Fibroblast of skin of scalp (primary cell): ENCODE measurements around the gene TPP2.
A peak's percentile ranks its signal among the peaks of the same experiment; 100 is the strongest.

Experiments used
- DNase-seq: peaks from one replicate; pipeline ENCODE4 v3.0.0-alpha.2; 2013

The TPP2 gene

DNA sequence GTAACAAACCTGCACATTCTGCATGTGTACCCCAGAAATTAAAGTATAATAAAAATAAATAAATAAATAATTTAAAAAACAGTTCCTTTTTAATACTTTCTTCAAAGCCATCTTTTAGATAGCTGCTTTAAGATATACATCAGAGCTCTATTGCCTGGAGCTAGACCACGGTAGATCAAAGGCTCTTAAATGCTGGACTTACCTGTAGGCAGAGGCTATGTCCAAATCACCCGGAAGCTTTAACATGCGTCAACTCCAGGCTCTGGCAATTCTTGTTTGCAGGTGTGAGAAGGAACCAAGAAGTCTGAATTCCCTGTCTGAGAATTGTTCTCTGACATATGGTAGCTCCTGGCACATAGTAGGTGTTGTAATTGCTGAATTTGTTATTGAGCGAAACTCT lies 99.7 kb downstream of the TPP2 start:
- no peak for DNase-seq

DNA sequence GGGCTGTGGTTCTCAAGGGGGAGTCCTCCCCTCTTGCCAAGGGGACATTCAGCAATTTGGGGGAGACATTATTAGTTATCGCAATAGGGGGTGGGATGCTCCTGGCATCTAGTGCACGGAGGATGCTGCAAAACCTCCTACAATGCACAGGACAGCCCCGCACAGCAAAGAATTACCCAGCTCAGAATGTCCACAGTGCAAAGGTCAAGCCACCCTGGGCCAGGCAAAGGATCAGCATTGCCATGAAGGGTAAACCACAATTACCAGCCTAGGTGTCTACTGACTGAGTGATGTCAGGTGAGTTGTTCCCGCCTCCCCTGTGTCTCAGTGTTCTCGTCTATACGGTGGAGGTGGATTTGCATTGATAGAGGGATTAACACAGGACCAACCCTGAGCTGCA lies 100.5 kb downstream of the TPP2 start:
- no peak for DNase-seq

DNA sequence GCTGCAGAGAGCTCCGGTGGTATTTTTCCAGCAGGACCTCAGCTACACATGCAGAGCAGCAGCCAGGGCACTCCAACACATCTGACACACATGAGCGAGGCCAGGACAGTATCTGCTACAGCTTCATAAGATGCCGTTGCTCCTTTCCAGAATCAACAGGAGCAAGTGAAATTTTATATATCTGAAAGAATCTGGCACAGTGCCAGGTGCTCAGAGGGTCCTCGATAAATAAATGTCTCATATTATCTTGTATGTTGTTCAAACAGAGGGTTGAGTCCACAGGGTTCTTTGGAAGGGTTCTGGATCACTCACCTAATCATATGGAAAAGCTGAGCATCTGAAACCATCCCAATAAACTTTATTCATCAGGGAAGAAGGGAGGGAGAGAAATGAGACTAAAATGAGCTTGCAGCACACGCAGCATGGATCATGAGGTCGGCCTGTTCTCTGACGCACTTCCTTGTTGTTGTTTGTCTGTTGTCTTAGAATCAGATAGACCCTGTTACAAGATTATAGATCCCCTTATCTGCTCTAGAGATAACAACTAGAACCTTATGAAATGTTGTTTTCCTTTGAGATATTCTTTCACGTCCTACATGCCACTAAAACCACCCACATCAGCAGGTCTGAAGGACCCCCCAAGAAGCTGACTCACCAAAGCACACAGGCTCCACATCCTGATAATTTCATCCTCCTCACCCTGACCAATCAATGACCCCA lies 101.3 kb downstream of the TPP2 start:
- DNase-seq, result no peak

DNA sequence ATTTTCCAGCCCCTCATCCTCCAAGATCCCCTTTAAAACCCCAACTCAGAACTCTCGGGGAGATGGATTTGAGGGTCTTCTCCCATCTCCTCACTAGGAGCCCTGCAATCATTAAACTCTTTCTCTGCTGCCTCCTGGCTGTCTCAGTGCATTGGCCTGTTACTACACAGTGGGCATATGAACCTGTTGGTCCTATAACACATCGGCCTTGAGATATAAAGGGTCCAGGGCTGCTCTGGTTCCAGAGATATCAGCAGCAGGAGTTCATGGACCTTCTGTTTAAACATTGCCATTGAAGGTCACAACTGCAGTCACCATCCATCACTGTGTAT lies 101.8 kb downstream of the TPP2 start:
- DNase-seq, result no peak

DNA sequence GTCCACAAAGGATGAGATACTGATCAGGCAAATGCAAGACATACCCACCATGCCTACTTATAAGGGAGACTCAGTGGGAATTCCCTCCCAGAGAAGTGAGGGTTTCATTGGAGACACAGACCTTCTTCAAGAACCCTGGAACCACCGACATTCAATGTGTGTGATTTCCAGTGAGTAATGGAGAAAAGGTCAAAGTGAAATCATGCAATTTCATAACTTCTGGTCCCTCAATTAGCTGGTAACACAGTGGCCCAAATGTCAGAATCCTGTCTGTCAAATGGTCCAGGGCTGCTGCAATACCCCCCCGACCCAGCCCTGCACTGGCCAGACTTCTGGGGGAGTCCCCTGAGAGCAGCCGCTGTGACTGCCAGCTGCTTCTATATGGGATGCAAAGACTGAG lies 102.7 kb downstream of the TPP2 start:
- no peak for DNase-seq

DNA sequence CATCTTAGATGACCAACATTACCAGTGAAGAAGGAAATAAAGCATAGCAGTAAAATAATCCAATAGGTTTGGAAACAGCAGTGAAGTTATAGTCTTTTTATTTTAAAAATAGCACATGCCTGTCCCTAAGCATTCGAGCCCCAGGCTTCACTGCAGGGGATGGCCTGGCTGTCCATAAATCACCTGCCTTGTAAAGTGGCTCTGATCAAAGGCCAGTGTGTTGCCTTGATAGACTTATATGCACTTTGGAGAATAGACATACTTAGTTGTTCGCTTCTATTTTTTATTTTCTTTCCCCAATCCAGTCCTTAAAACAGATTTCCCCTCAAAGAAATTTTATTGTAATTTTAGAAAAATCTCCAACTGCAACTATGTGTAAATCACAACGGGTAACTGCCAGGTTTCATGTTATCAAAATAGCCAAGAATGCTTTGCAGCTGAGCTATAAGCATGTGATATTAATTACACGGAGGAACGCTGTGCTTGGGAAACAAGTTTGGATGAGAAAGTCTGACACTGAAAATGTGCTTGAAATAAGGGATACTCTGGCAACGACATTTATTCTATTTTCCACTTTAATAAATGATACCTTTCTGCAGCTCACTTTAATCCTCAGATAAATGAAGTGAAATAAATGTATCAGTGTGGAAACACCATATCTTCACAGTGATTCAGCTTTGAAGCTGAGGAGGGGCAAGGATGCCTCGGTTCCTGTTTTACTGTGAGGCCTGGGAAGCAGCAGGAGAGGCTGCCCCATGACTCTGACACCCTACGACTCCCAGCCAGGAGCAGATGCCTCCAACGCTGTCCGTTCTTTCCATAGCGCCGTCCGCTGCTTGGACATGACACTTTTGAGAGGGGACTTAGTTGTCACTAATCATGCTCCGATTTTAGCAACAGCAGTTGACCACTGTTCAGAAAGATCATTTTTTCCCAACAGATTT lies 103.6 kb downstream of the TPP2 start:
- no peak for DNase-seq

DNA sequence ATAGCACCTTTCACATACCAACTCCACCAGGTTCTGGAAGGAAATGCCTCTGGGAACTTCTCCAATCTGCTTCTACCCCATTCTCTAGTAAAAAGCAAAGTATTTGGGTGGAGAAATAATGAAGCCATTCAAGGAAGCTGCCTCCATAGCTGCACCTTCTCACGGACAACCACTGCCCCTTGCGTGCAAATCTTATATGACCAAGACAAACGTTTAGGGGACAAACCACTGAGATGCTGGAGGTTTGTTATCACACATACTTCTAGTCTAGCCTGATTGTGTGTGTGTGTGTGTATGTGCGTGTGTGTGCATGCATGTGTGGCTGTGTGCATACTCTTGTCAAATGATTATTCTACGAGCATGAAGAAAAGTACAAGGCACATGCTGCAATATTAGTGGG lies 104.5 kb downstream of the TPP2 start:
- no peak for DNase-seq

DNA sequence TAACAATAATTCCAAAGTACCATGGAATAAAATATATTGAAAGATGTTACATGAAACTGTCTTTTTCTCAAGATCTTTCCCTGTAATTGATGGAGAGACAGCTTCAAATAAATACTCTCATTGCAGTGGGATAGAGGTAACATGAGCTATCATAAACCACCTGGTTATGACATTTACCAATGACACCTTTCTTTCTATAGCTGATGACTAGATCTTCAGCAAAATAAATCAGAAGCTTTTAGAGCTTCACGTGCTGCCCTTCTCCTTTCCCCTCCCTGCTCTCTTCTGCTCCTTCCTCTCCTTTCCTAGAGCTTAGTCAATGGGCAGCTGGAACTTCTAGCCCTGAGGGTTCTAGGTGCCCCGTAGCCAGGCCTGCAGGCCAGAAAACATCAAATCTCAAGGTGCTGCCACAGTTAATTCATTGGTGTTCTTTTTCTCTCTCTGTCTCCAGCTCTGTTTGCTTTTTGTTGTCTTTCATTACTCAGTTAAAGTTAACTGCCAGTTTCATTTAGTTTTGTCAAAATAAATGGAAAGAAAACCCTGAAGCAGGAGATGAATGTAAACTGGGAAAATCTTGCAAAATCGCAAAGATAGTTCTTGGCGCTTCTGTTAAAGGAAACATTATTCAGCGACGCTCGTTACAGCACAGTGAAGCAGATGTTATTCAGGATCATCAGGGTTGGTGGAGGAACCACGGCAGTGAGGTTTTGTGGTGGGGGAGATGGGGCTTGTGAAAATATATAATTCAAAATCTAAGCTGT lies 106.4 kb downstream of the TPP2 start:
- DNase-seq, result no peak

DNA sequence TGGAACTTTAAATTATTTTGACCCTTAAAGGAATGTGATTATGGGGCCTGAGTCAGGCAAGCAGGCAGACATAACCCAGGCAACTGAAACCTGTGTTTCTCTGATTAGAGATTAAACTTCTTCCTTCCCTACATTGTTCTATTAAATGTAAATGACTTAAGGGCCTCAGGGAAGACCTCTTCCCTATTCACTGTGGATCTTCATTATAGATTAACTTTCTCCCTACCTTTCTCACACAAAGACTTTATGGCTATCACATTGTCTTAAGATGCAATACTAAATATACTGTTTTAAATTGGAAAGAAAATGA lies 106.9 kb downstream of the TPP2 start:
- DNase-seq, result no peak

DNA sequence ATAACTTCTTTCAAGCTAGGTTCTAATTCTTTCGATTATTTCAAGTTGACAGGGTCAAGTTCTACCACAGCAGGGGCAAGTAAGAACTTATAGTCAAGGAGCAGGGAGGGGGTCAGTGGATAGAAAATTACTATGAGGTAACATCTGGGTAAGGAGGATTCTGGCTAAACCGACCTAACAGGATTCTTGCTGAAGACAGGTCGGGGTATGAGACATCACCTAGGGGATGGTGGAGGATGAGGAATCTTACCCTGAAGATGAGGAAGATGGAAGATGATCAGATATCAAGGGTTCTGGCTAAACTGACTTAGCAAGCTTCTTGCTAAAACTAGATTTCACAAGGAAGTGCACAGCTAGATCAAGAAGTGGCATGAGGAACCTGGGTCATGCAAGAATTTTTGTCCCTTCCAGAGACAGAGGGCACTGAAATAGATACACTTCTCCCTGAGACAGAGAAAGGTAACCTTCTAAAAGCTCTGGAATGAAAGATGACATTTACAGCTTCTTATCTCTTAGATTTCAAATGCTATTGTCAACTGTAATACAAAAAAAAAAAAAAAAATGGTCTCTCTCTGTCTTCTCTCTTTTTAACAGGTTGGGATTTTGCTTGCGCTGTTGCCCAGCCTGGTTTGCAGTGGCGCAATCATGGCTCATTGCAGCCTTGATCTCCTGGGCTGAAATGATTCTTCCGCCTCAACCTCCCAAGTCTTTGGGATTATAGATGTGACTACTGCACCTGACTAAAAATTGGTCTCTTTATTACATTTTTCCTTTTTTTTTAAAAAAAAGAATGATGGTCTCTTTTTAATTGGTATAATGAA lies 107.7 kb downstream of the TPP2 start:
- no peak for DNase-seq

DNA sequence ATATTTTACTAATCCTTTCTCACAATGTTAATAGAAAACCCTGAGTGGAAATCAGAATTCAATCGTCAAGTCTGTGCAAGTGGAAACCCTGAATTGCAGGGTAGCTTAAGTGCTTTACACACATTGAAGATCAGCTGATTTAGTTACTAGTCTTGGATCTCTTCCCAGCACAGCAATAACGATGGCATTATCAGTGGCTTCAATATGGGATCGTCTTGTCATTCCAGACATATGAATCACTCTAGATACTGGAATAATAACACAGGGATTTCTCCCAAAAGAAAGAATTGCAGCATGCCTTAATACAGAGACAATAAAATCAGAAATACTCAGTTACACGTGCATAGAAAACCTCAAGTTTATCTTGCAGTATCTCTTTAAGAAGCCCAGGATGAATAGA lies 110.7 kb downstream of the TPP2 start:
- DNase-seq, result peak; percentile 93

DNA sequence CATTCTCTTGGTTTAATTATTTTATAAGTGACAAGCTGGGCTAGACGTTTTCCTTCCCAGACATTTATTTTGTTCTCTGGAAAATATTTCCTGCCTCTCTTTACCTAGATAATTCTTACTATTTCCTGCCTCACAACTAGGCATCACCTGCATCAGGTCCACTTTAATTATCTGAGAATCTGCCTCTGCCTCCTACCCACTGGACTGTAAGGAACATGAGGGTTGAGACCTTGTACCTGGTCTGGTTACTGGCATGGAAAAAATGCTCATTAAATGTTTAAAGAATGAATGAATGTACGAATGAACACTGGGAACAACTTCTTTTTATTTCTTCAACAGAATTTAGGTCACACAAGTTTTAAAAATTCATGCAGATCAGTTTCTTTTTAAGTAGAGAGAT lies 111.4 kb downstream of the TPP2 start:
- no peak for DNase-seq

DNA sequence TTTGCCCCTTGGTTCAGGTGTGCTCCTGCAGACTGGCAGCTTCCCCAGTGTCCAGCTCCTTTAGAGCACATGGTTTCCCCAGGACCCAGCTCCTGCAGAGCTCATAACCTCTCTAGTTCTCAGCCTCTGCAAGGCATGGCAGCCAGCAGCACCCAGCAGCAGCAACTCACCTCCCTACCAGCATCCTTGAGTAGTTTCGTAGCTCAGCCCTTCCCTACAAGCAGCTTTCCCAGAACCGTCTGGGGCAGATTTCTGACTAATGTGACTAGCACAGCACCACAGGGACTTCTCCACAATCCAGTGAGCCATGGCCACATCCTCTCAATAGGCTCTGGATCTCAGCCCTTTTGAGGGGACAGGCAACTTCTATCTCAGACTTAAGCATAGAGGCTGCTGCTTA lies 112.2 kb downstream of the TPP2 start:
- no peak for DNase-seq

DNA sequence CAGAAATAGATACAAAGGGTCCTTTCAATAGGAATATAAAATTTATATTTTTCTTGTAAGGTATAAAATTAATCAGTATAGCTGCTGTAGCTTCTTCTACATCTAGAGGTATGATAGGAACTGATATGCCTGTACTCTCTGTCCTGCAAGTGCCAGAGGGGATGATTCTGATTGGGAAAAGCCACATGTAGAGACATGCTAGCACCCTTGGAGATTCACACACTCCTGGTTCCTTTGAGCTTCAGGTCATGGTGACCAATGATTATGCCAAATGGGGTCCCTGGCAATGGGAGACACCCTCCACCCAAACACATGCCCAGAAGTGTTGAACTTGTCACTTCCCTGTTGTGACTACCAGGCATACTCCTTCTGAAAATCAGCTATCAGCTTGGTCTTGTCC lies 112.8 kb downstream of the TPP2 start:
- DNase-seq, result no peak

DNA sequence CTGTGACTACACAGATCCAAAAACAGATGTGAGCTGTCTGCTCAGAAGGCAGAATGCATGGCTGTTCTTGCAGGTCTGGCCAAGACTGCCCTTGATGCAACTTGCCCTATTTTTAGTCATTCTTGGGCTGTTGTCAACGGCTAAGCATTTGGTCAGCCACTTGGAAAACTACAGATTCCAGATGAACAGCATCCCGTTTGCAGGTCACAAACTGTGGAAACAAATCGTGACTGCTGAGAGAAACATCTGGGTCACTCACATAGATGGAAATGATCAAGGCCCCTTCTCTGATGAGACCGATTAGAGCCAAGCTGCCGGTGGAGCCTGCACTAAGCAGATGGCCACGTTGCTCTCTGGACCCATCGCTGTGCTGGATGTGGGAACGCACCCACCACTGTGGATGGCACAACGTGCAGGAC lies 113.5 kb downstream of the TPP2 start:
- DNase-seq, result no peak

DNA sequence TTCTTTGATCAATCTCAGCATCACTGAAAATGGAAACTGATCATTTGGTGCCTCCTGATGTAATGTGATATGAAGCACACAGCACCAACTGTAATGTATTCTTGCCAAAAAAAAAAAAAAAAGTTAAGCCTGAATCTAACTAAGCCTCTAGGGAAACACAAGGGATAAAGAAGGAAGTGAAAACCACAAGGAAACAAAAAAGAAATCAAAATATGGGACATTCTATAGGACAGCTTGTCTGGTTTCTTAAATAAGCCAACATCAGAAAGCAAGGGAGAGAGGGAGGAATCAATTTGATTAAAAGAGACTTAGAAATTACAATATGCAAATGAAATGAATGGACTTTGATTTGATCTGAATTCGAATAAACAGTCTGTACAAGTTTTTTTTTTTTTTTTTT lies 118.7 kb downstream of the TPP2 start:
- DNase-seq, result no peak

DNA sequence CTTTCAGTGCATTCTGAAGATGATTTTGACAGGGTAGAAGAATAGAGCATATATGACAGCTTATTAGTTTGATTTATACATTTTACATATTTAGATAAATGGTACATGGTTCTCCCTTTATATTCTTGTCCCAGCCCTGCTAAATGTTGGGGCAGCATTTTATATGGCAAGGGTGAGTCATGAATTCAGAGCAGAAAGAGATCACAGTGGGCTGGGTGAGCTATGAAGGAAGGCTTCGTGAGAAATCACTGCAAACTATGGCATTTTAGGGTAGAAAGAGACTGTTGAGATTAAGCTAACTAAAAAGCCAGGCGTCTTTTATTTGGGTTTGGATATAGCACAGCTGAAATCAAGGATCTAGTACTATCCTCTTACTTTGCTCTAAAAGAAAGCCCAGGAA lies 122.0 kb downstream of the TPP2 start:
- no peak for DNase-seq

DNA sequence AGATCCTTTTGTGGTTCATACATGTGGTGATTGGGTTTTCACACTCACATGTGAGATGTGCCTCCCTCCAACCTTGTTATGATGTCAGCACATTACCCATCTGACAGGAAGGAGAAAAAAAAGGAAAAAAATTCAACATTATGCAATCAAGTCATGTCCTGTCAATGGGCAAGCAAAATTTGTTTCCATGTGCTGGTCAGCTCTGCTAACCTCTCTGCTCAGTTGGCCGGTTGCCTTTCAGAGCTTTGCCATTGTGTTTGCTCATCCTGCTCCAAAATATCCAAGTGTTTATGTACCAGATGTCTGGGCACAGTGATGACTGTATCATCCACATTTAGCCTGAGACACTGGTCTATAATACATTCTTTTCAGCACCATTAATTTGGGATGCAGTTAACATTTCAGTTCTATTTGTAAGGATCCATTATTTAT lies 125.0 kb downstream of the TPP2 start:
- no peak for DNase-seq

DNA sequence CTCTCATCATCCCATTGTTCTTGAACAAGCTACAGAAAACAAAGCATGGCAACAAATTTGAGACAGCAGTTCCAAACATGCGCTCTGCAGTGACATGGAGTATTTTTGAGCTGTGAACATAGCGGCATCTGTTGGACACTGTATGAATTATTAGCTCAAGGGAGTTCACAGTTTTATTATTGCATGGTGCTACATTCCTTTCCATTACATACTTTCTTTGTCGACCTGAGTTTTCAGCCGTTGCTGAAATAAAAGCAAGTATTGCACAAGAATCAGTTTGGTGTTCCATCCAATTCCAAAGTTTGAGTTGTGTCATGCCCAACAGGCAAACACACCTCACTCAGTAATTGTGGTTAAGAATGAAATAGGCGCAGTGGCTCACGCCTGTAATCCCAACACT lies 128.1 kb downstream of the TPP2 start:
- DNase-seq, result peak; percentile 70

DNA sequence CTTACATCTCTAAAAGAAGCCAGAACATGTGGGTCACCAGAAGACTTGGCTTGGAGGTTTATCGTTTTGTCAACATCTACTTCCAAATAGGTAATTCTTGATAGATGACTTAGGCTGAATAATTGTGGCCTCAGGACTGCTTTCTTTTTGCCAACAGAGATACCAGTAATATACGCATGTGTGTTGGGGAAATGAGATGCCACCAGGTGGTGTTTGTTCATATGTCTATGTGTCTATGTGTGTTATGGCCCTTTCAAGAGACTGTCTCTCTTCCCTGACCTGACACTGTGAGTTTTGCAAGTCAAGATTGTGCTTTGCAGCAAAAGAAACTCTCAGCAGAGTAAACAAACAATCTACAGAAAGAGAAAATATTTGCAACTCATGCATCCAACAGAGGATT lies 129.6 kb downstream of the TPP2 start:
- no peak for DNase-seq
